A673 (cell line): Measurements from ENCODE around the gene PRMT7. TPM values are rescaled to one million over a fixed set of nuclear protein-coding genes. Genes with fewer than 3 reads are reported as not detected.

Experiments used
- BruUV-seq: library from RNA; stranded (reverse); fragments of 400-500 nt; replicated peaks from 2 replicates; lab custom pipeline; 2021; lab: Mats Ljungman, UMichigan
- CTCF ChIA-PET: fragments of 300-600 bp; sonication (Branson Sonifier 250); formaldehyde crosslinking; loops from one replicate; lab custom pipeline; 2022; ENCODE audit warnings: antibody characterized with exemption; lab: Charles Lee
- POLR2A ChIA-PET: fragments of 300-600 bp; sonication (Branson Sonifier 250); formaldehyde crosslinking; loops from one replicate; lab custom pipeline; 2022; ENCODE audit warnings: antibody characterized with exemption; ENCODE audit not compliant: low non-redundant PET; lab: Charles Lee
- DNase-seq: peaks from one replicate; pipeline ENCODE4 v3.0.0-alpha.2; 2015; ENCODE audit warnings: low spot score
- H3K27ac ChIP-seq: fragments of 200-600 bp; sonication (generic); 2 replicates; pipeline ENCODE4 v1.5.1; 2016; ENCODE audit warnings: mixed run types, low read depth, mild to moderate bottlenecking, mixed read lengths, antibody characterized with exemption, low read length; ENCODE audit not compliant: poor library complexity, severe bottlenecking
- H3K27me3 ChIP-seq: fragments of 200-600 bp; sonication (generic); replicated peaks from 2 replicates; pipeline ENCODE4 v1.6.1; 2017; ENCODE audit warnings: mixed run types, low read depth, mild to moderate bottlenecking, mixed read lengths, antibody characterized with exemption, low read length; ENCODE audit not compliant: insufficient read depth, poor library complexity
- H3K36me3 ChIP-seq: fragments of 200-600 bp; sonication (generic); 2 replicates; pipeline ENCODE4 v1.6.1; 2016; ENCODE audit warnings: mixed run types, mild to moderate bottlenecking, mixed read lengths, antibody characterized with exemption, low read length; ENCODE audit not compliant: insufficient read depth, poor library complexity, severe bottlenecking
- H3K4me1 ChIP-seq: fragments of 200-600 bp; sonication (generic); 2 replicates; pipeline ENCODE4 v1.6.1; 2017; ENCODE audit warnings: mixed run types, mild to moderate bottlenecking, mixed read lengths, antibody characterized with exemption, low read length; ENCODE audit not compliant: insufficient read depth, poor library complexity, severe bottlenecking
- H3K4me3 ChIP-seq: fragments of 200-600 bp; sonication (generic); 2 replicates; pipeline ENCODE4 v1.5.1; 2016; ENCODE audit warnings: low read depth, mixed run types, mild to moderate bottlenecking, mixed read lengths, low read length; ENCODE audit not compliant: poor library complexity, severe bottlenecking
- H3K9me3 ChIP-seq: fragments of 200-600 bp; sonication (generic); 2 replicates; pipeline ENCODE4 v1.6.1; 2016; ENCODE audit warnings: mixed run types, low read depth, mild to moderate bottlenecking, mixed read lengths, antibody characterized with exemption, low read length; ENCODE audit not compliant: poor library complexity, severe bottlenecking
- CTCF ChIP-seq: fragments of 300-800, 200-600 bp; sonication (generic); conservative IDR thresholded peaks from 2 replicates; pipeline ENCODE4 v1.5.1; 2017; ENCODE audit warnings: low read depth, mild to moderate bottlenecking, antibody characterized with exemption, low read length, moderate library complexity, mixed read lengths
- EZH2 ChIP-seq: fragments of 200-600 bp; sonication (generic); IDR thresholded peaks from 2 replicates; pipeline ENCODE4 v1.6.1; 2017; ENCODE audit warnings: borderline replicate concordance, low read depth, mild to moderate bottlenecking, mixed read lengths, antibody characterized with exemption, low read length; ENCODE audit not compliant: poor library complexity, severe bottlenecking
- intact Hi-C: fragments of 100-400 bp; cut with micrococcal nuclease; formaldehyde crosslinking; loops from one replicate; pipeline ENCODE4 v1.10.0; 2022; ENCODE audit not compliant: unreplicated experiment
- total RNA-seq: library from RNA; stranded (reverse); gene quantifications from 2 replicates; pipeline ENCODE4 v1.2.3, GENCODE V29; 2021

Gene PRMT7
- total RNA-seq, 1 experiment from 2014 or later = 66.2 TPM

- ChIA-PET CTCF (interaction anchor here (0.5 kb wide), 1 partner anchor 16 kb away, joined by 7 read pairs; no protein-coding TSS in a partner anchor), POLR2A (no interaction called here)
- Histone ChIP-seq H3K4me3 (no peak overlapping the region), H3K27ac (no peak overlapping the region), H3K4me1 (peaks cover 9% of the 10 kb centered on the region), H3K27me3 (no peaks in the 10 kb centered on the region), H3K9me3 (no peaks in the 10 kb centered on the region), H3K36me3 (peaks cover 3% of the 10 kb centered on the region)
- peak; percentile 11 for DNase-seq
- intact Hi-C loops = loop anchor here (10.0 kb wide), 1 partner anchor 152 kb away; no protein-coding TSS in a partner anchor
- no TSS peak for BruUV-seq
- TF ChIP-seq EZH2 (no peak), CTCF (no peak)
These were observed 51.6 kb downstream of the PRMT7 start for GRCh38 chr16:68362262-68362913.

- Histone ChIP-seq H3K4me1 (peaks cover 9% of the 10 kb centered on the region), H3K27ac (no peak overlapping the region), H3K36me3 (no peaks in the 10 kb centered on the region), H3K4me3 (no peak overlapping the region), H3K9me3 (no peaks in the 10 kb centered on the region), H3K27me3 (no peaks in the 10 kb centered on the region)
- no TSS peak for BruUV-seq
- no peak for TF ChIP-seq EZH2
- no peak for TF ChIP-seq CTCF
- POLR2A ChIA-PET = no interaction called here
- CTCF ChIA-PET = interaction anchor here (0.5 kb wide), 1 partner anchor 15 kb away, joined by 7 read pairs; no protein-coding TSS in a partner anchor
- no peak for DNase-seq
- intact Hi-C loops = loop anchor here (10.0 kb wide), 1 partner anchor 152 kb away; no protein-coding TSS in a partner anchor
These were observed 52.3 kb downstream of the PRMT7 start for GRCh38 chr16:68362947-68363657.

GRCh38 chr16:68363658-68364521 is 53.1 kb downstream of the PRMT7 start:
- no TSS peak for BruUV-seq
- intact Hi-C loops = loop anchor here (10.0 kb wide), 1 partner anchor 151 kb away; no protein-coding TSS in a partner anchor
- TF ChIP-seq CTCF = no peak
- CTCF ChIA-PET = no interaction called here
- POLR2A ChIA-PET = no interaction called here
- Histone ChIP-seq H3K27ac (no peak overlapping the region), H3K27me3 (no peaks in the 10 kb centered on the region), H3K4me1 (peaks cover 9% of the 10 kb centered on the region), H3K4me3 (no peak overlapping the region), H3K36me3 (no peaks in the 10 kb centered on the region), H3K9me3 (no peaks in the 10 kb centered on the region)
- no peak for DNase-seq
